ENCODE results near the gene CCDC57.

Gene CCDC57

GRCh38 chr17:82234211-82235055, 21.8 kb upstream of the CCDC57 start:
- DNase-seq: no peak

- DNase-seq: no peak
Measured at GRCh38 chr17:82232876-82233785, 20.5 kb upstream of the CCDC57 start.

- DNase-seq: no peak
Measured at GRCh38 chr17:82232322-82232820, 19.7 kb upstream of the CCDC57 start.

- no peak for DNase-seq
Measured at GRCh38 chr17:82231562-82232321, 19.1 kb upstream of the CCDC57 start.

GRCh38 chr17:82231312-82231561, 18.6 kb upstream of the CCDC57 start:
- no peak for DNase-seq

GRCh38 chr17:82230609-82231311, 18.1 kb upstream of the CCDC57 start:
- no peak for DNase-seq

- no peak for DNase-seq
Measured at GRCh38 chr17:82229698-82230608, 17.3 kb upstream of the CCDC57 start.

GRCh38 chr17:82228842-82229697, 16.4 kb upstream of the CCDC57 start, which contains the start of gene SLC16A3:
SLC16A3 (plus strand) TSS chr17:82229042; CDS start chr17:82236009, 6,967 bp downstream.
- DNase-seq: no peak

- DNase-seq: no peak
Measured at GRCh38 chr17:82228278-82228841, 15.7 kb upstream of the CCDC57 start.

GRCh38 chr17:82227629-82228277, 15.1 kb upstream of the CCDC57 start:
- DNase-seq: no peak

- no peak for DNase-seq
Measured at GRCh38 chr17:82226809-82227628, 14.4 kb upstream of the CCDC57 start.

- DNase-seq: no peak
Measured at GRCh38 chr17:82226146-82226808, 13.6 kb upstream of the CCDC57 start.

GRCh38 chr17:82225368-82226029, 12.9 kb upstream of the CCDC57 start:
- DNase-seq: no peak

GRCh38 chr17:82224666-82225065, 12.0 kb upstream of the CCDC57 start:
- no peak for DNase-seq

GRCh38 chr17:82223517-82223916, 10.9 kb upstream of the CCDC57 start:
- DNase-seq: no peak

GRCh38 chr17:82222816-82223215, 10.2 kb upstream of the CCDC57 start:
- DNase-seq: no peak

GRCh38 chr17:82221341-82221902, 8.8 kb upstream of the CCDC57 start:
- DNase-seq: no peak

Data from cerebellar nuclear complex (tissue), 1 donor.